Upper lobe of left lung (tissue), 4 donors: ENCODE data around the gene TSPOAP1.

ENCODE experiments used
- POLR2A ChIP-seq, 4 donors: fragments of 450-650 bp; IDR thresholded peaks; one replicate each; pipeline ENCODE4 v1.5.1; 2016 to 2017; ENCODE audit warnings: antibody characterized with exemption in 4 of 4, mild to moderate bottlenecking in 2 of 4
- POLR2AphosphoS5 ChIP-seq, 2 donors: sonication (generic); formaldehyde crosslinking; IDR thresholded peaks; one replicate each; pipeline ENCODE4 v1.5.1; 2017; ENCODE audit warnings: antibody characterized with exemption in 2 of 2
- TF ChIP-seq, protein P1 (sequence below), 6 experiments: fragments of 450-650 bp in 4 of 6; fragments of 200-600 bp in 2 of 6; sonication (generic) in 2 of 6; IDR thresholded peaks; one replicate each; pipeline ENCODE4 v1.5.1; 2016 to 2019; ENCODE audit warnings: antibody characterized with exemption in 6 of 6

DNA sequence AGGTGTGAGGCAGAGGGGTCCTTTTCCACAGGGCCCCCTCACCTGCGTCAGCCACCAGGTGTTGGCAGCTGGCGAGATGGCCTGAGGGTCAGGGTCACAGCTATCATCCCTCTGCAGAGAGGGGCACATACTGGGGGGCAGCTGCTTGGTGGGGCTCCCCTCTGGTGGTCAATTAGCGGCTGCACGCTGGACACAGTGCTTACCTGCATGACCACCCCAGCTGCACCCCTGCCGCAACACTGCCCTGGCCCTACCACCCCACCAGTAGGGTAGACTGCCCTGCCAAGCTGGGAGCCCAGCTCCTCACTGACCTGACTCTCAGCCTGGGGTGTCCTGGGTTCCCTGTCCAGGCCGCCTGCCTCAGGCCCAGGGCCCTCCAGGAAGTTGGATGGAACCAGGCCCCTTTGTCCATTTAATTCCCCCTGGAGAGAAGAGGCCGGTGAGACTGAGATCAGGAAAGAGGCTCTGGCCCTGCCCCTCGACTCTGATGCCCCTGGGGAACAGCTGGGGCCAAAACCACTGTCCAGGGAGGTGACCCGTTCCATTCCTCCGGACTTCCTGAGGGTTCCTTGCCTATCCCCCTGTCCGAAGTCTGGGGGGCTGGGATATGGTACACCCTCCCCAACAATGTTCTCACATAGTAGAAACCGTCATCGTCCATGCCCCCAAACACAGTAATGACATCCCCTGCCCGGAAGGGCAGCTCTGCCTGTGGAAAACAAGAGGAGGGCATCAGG, 23.7 kb downstream of the TSPOAP1 start:
- TF ChIP-seq POLR2A (IDR thresholded peaks at IDR 0.05) (no peak), POLR2AphosphoS5 (IDR thresholded peaks at IDR 0.05) (no peak)
- TF ChIP-seq, protein P1, sequence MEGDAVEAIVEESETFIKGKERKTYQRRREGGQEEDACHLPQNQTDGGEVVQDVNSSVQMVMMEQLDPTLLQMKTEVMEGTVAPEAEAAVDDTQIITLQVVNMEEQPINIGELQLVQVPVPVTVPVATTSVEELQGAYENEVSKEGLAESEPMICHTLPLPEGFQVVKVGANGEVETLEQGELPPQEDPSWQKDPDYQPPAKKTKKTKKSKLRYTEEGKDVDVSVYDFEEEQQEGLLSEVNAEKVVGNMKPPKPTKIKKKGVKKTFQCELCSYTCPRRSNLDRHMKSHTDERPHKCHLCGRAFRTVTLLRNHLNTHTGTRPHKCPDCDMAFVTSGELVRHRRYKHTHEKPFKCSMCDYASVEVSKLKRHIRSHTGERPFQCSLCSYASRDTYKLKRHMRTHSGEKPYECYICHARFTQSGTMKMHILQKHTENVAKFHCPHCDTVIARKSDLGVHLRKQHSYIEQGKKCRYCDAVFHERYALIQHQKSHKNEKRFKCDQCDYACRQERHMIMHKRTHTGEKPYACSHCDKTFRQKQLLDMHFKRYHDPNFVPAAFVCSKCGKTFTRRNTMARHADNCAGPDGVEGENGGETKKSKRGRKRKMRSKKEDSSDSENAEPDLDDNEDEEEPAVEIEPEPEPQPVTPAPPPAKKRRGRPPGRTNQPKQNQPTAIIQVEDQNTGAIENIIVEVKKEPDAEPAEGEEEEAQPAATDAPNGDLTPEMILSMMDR (IDR thresholded peaks at IDR 0.05) = no peak
